ENCODE results near the gene C15orf61. TPM values are rescaled to one million over a fixed set of nuclear protein-coding genes. Genes with fewer than 3 reads are reported as not detected.

The C15orf61 gene
- total RNA-seq, 1 experiment from 2014 or later = 10.5 TPM

DNA sequence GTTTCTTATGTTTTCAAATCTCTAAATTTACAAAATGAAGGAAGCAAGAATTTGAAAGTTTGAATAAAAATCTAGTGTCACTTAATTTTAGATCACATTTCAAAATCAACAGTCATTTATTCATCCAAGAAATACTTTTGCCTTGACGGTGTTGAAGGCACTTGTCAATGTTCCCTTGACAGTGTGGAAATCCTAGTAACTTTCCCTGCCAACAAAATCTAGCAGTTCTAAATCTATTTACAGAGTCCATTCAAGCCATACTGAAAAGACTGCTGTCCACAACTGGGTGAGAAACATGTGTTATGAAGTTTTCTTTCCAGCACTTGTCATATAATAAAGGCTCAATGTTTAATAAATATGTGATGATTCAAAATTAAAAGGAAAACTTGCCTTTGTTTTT, 12.9 kb downstream of the C15orf61 start:
- Histone ChIP-seq H3K27me3 (replicated peaks; ENCODE audit: control insufficient read depth, insufficient read depth, low read length) (no peaks in the 10 kb centered on the region), H3K9me3 (no peaks in the 10 kb centered on the region), H3K4me3 (ENCODE audit: low read depth, low read length) (no peak overlapping the region), H3K4me1 (no peaks in the 10 kb centered on the region), H3K36me3 (ENCODE audit: control insufficient read depth, insufficient read depth, low read length) (no peaks in the 10 kb centered on the region)
- TF ChIP-seq, protein P1, sequence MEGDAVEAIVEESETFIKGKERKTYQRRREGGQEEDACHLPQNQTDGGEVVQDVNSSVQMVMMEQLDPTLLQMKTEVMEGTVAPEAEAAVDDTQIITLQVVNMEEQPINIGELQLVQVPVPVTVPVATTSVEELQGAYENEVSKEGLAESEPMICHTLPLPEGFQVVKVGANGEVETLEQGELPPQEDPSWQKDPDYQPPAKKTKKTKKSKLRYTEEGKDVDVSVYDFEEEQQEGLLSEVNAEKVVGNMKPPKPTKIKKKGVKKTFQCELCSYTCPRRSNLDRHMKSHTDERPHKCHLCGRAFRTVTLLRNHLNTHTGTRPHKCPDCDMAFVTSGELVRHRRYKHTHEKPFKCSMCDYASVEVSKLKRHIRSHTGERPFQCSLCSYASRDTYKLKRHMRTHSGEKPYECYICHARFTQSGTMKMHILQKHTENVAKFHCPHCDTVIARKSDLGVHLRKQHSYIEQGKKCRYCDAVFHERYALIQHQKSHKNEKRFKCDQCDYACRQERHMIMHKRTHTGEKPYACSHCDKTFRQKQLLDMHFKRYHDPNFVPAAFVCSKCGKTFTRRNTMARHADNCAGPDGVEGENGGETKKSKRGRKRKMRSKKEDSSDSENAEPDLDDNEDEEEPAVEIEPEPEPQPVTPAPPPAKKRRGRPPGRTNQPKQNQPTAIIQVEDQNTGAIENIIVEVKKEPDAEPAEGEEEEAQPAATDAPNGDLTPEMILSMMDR (IDR thresholded peaks at IDR 0.05; ENCODE audit: insufficient read depth in 1 of 2, low read depth in 1 of 2, low read length in 1 of 2, severe bottlenecking in 1 of 2, unreplicated experiment in 1 of 2) = no peak
- H3K36me3 Mint-ChIP-seq (ENCODE audit: insufficient read depth, unreplicated experiment) = no peaks in the 10 kb centered on the region
- peaks cover 4% of the 10 kb centered on the region for H3K4me1 Mint-ChIP-seq (ENCODE audit: low read depth, unreplicated experiment)
- no peaks in the 10 kb centered on the region for H3K27me3 Mint-ChIP-seq (ENCODE audit: insufficient read depth, unreplicated experiment)
- H3K9me3 Mint-ChIP-seq (ENCODE audit: unreplicated experiment) = no peaks in the 10 kb centered on the region
- no TSS peak for BruUV-seq (replicated peaks)
- H3K4me3 Mint-ChIP-seq (ENCODE audit: unreplicated experiment) = no peak overlapping the region
- ChIA-PET CTCF (no interaction called here), POLR2A (interaction anchor here (0.6 kb wide), 1 partner anchor 13 kb away, joined by 4 read pairs; the partner anchor contains the start of gene C15orf61)
- intact Hi-C loops (cut with micrococcal nuclease; ENCODE audit: unreplicated experiment) = no loop called here
- no peak overlapping the region for H3K27ac Mint-ChIP-seq (ENCODE audit: unreplicated experiment)
- no peak for DNase-seq

DNA sequence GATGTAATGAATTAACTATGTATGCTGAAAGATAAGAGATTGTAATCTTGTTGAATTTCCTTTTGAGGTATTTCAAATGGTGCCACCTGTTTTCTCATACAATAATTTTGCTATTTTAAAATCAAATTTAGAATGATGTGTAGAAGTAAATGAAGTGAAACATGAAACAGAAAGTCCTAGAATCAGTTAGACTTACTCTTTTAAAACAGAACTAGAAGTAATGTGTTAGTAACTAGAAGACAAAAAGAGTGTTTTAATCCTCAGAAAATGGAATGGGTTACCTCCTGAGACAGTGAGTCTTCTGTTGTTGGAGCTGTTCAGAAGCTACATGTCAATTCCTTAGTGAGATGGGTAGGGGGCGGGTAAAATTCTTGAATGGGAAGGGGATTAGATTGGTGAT, 13.4 kb downstream of the C15orf61 start:
- POLR2A ChIA-PET = interaction anchor here (0.6 kb wide), 1 partner anchor 14 kb away, joined by 4 read pairs; the partner anchor contains the start of gene C15orf61

DNA sequence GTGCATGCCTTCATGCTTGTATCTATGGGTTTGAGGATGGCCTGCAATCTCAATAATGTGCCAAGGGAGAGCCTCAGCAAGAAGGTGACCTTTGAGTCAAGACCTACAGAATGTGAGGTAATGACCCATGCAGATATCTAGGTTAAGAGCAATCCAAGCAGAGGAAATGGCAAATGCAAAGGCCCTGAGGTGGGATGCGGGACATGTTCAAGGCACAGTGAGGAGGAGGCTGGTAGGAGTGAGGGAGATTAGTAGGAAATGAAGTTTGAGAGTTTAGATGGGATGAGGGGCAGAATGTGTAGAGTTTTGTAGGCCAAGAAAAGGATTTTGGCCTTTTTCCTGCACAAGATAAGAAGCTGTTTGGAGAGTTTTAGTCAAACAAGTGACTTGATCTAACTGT, 16.8 kb downstream of the C15orf61 start:
- DNase-seq = no peak
- TF ChIP-seq, protein P1 (IDR thresholded peaks at IDR 0.05; ENCODE audit: insufficient read depth in 1 of 2, low read depth in 1 of 2, low read length in 1 of 2, severe bottlenecking in 1 of 2, unreplicated experiment in 1 of 2) = no peak
- Mint-ChIP-seq H3K27me3 (ENCODE audit: insufficient read depth, unreplicated experiment) (no peaks in the 10 kb centered on the region), H3K36me3 (ENCODE audit: insufficient read depth, unreplicated experiment) (no peaks in the 10 kb centered on the region), H3K4me1 (ENCODE audit: low read depth, unreplicated experiment) (peaks cover 4% of the 10 kb centered on the region), H3K9me3 (ENCODE audit: unreplicated experiment) (no peaks in the 10 kb centered on the region), H3K4me3 (ENCODE audit: unreplicated experiment) (no peak overlapping the region), H3K27ac (ENCODE audit: unreplicated experiment) (no peak overlapping the region)
- ChIA-PET POLR2A (interaction anchor here (0.6 kb wide), 1 partner anchor 11 kb away, joined by 5 read pairs; no protein-coding TSS in a partner anchor), CTCF (no interaction called here)
- no peak overlapping the region for H3K4me3 ChIP-seq (ENCODE audit: low read depth, low read length)
- BruUV-seq (replicated peaks) = no TSS peak
- no peaks in the 10 kb centered on the region for H3K27me3 ChIP-seq (replicated peaks; ENCODE audit: control insufficient read depth, insufficient read depth, low read length)
- intact Hi-C loops (cut with micrococcal nuclease; ENCODE audit: unreplicated experiment) = no loop called here
- 0 out of 2 replicates have a peak, but pooled peaks cover 4% of the 10 kb centered on the region for H3K4me1 ChIP-seq
- no peaks in the 10 kb centered on the region for H3K36me3 ChIP-seq (ENCODE audit: control insufficient read depth, insufficient read depth, low read length)
- H3K9me3 ChIP-seq = no peaks in the 10 kb centered on the region

More for the DNA sequence above, 13.4 kb downstream of the C15orf61 start:
- Histone ChIP-seq H3K4me1 (no peaks in the 10 kb centered on the region), H3K9me3 (no peaks in the 10 kb centered on the region), H3K27me3 (replicated peaks; ENCODE audit: control insufficient read depth, insufficient read depth, low read length) (no peaks in the 10 kb centered on the region), H3K36me3 (ENCODE audit: control insufficient read depth, insufficient read depth, low read length) (no peaks in the 10 kb centered on the region), H3K4me3 (ENCODE audit: low read depth, low read length) (no peak overlapping the region)
- no peaks in the 10 kb centered on the region for H3K27me3 Mint-ChIP-seq (ENCODE audit: insufficient read depth, unreplicated experiment)
- CTCF ChIA-PET = no interaction called here
- peaks cover 4% of the 10 kb centered on the region for H3K4me1 Mint-ChIP-seq (ENCODE audit: low read depth, unreplicated experiment)
- intact Hi-C loops (cut with micrococcal nuclease; ENCODE audit: unreplicated experiment) = no loop called here
- TF ChIP-seq, protein P1 (IDR thresholded peaks at IDR 0.05; ENCODE audit: insufficient read depth in 1 of 2, low read depth in 1 of 2, low read length in 1 of 2, severe bottlenecking in 1 of 2, unreplicated experiment in 1 of 2) = no peak
- BruUV-seq (replicated peaks) = no TSS peak
- DNase-seq = no peak
- H3K4me3 Mint-ChIP-seq (ENCODE audit: unreplicated experiment) = no peak overlapping the region
- no peaks in the 10 kb centered on the region for H3K36me3 Mint-ChIP-seq (ENCODE audit: insufficient read depth, unreplicated experiment)
- no peak overlapping the region for H3K27ac Mint-ChIP-seq (ENCODE audit: unreplicated experiment)
- H3K9me3 Mint-ChIP-seq (ENCODE audit: unreplicated experiment) = no peaks in the 10 kb centered on the region
